IMR-90 (cell line): ENCODE measurements around the gene ADM5. TPM values are rescaled to one million over a fixed set of nuclear protein-coding genes. Genes with fewer than 3 reads are reported as not detected.

Source experiments
- ATAC-seq: fragments of 200-7000 bp; cut with Tn5 transposase; 2 replicates; pipeline ENCODE4 v1.9.1; 2020; ENCODE audit warnings: low read depth, mild to moderate bottlenecking, moderate library complexity
- BruUV-seq: library from RNA; stranded (reverse); fragments of 400-500 nt; replicated peaks from 2 replicates; lab custom pipeline; 2021; lab: Mats Ljungman, UMichigan
- CTCF ChIA-PET: fragments of 300-600 bp; formaldehyde crosslinking; extraction: SDS; loops from one replicate; lab custom pipeline; 2021; ENCODE audit warnings: antibody characterized with exemption; lab: Yijun Ruan, JAX
- POLR2A ChIA-PET: fragments of 300-600 bp; sonication (Branson Sonifier 250); formaldehyde crosslinking; loops from one replicate; lab custom pipeline; 2022; ENCODE audit warnings: antibody characterized with exemption; ENCODE audit not compliant: unreplicated experiment; lab: Charles Lee
- DNase-seq: peaks from one replicate; pipeline ENCODE4 v3.0.0; 2013
- H2AFZ ChIP-seq: replicated peaks from 2 replicates; pipeline ENCODE3; 2013; ENCODE audit warnings: low read length, mild to moderate bottlenecking; ENCODE audit not compliant: poor library complexity
- H2AK5ac ChIP-seq: 2 replicates; pipeline ENCODE4 v1.6.1; 2013; ENCODE audit warnings: low read depth, low read length, inconsistent platforms
- H2AK9ac ChIP-seq: replicated peaks from 2 replicates; pipeline ENCODE3; 2013; ENCODE audit warnings: mild to moderate bottlenecking, low read depth, low read length, moderate library complexity; ENCODE audit not compliant: poor library complexity
- H2BK120ac ChIP-seq: 2 replicates; pipeline ENCODE4 v1.6.1; 2013; ENCODE audit warnings: low read depth, low read length, inconsistent platforms
- H2BK15ac ChIP-seq: 3 replicates; pipeline ENCODE4 v1.6.1; 2013; ENCODE audit warnings: low read depth, low read length, inconsistent platforms
- H2BK20ac ChIP-seq: 2 replicates; pipeline ENCODE4 v1.6.1; 2013; ENCODE audit warnings: low read depth, mild to moderate bottlenecking, inconsistent platforms, low read length, moderate library complexity
- H2BK5ac ChIP-seq: 2 replicates; pipeline ENCODE4 v1.6.1; 2013; ENCODE audit warnings: mild to moderate bottlenecking, low read depth, low read length, inconsistent platforms; ENCODE audit not compliant: poor library complexity, severe bottlenecking
- H3K14ac ChIP-seq: replicated peaks from 2 replicates; pipeline ENCODE4 v1.6.1; 2013; ENCODE audit warnings: low read depth, low read length, inconsistent platforms
- H3K18ac ChIP-seq: 2 replicates; pipeline ENCODE4 v1.6.1; 2013; ENCODE audit warnings: low read depth, low read length, control low read depth
- H3K23ac ChIP-seq: 2 replicates; pipeline ENCODE4 v1.6.1; 2013; ENCODE audit warnings: low read depth, low read length, inconsistent platforms
- H3K27ac ChIP-seq: 2 replicates; pipeline ENCODE4 v1.5.1; 2013; ENCODE audit warnings: mild to moderate bottlenecking, control low read depth, low read length; ENCODE audit not compliant: insufficient read depth
- H3K27me3 ChIP-seq: 2 replicates; pipeline ENCODE4 v1.6.1; 2013; ENCODE audit warnings: low read length; ENCODE audit not compliant: control insufficient read depth, insufficient read depth
- H3K36me3 ChIP-seq: 2 replicates; pipeline ENCODE4 v1.6.1; 2013; ENCODE audit warnings: low read length, mixed read lengths; ENCODE audit not compliant: control insufficient read depth, insufficient read depth
- H3K4ac ChIP-seq: 2 replicates; pipeline ENCODE4 v1.6.1; 2013; ENCODE audit warnings: low read depth, low read length, inconsistent platforms
- H3K4me1 ChIP-seq: 2 replicates; pipeline ENCODE4 v1.6.1; 2013; ENCODE audit warnings: low read length, mixed read lengths; ENCODE audit not compliant: control insufficient read depth, insufficient read depth
- H3K4me2 ChIP-seq: 2 replicates; pipeline ENCODE4 v1.6.1; 2013; ENCODE audit warnings: low read depth, mild to moderate bottlenecking, control low read depth, low read length, moderate library complexity
- H3K4me3 ChIP-seq: 2 replicates; pipeline ENCODE4 v1.5.1; 2013; ENCODE audit warnings: low read depth, mild to moderate bottlenecking, control low read depth, low read length, moderate library complexity; ENCODE audit not compliant: insufficient read depth
- H3K56ac ChIP-seq: 2 replicates; pipeline ENCODE4 v1.6.1; 2013; ENCODE audit warnings: low read length, inconsistent platforms; ENCODE audit not compliant: insufficient read depth; ENCODE audit errors: extremely low read depth
- H3K79me1 ChIP-seq, 2 experiments: 2 replicates each; pipeline ENCODE4 v1.6.1; 2013; ENCODE audit warnings: low read length in 2 of 2, inconsistent platforms in 1 of 2, low read depth in 1 of 2
- H3K9ac ChIP-seq: 2 replicates; pipeline ENCODE4 v1.6.1; 2013; ENCODE audit warnings: low read depth, low read length, control low read depth
- H3K9me1 ChIP-seq: 2 replicates; pipeline ENCODE4 v1.6.1; 2013; ENCODE audit warnings: low read length, inconsistent platforms; ENCODE audit not compliant: insufficient read depth
- H3K9me3 ChIP-seq: 2 replicates; pipeline ENCODE4 v1.6.1; 2013; ENCODE audit warnings: low read length; ENCODE audit not compliant: control insufficient read depth, insufficient read depth
- H4K20me1 ChIP-seq: 2 replicates; pipeline ENCODE4 v1.6.1; 2013; ENCODE audit warnings: low read length, inconsistent platforms; ENCODE audit not compliant: insufficient read depth
- H4K5ac ChIP-seq: 2 replicates; pipeline ENCODE4 v1.6.1; 2013; ENCODE audit warnings: mild to moderate bottlenecking, low read depth, low read length, control low read depth
- H4K8ac ChIP-seq, 2 experiments: 2 replicates each; pipeline ENCODE4 v1.6.1; 2013; ENCODE audit warnings: low read depth in 2 of 2, low read length in 2 of 2, control low read depth in 1 of 2, inconsistent platforms in 1 of 2
- H4K91ac ChIP-seq: 2 replicates; pipeline ENCODE4 v1.6.1; 2013; ENCODE audit warnings: low read depth, low read length, inconsistent platforms; ENCODE audit not compliant: insufficient read depth
- BHLHE40 ChIP-seq: fragments of 150-350 bp; IDR thresholded peaks from 2 replicates; pipeline ENCODE4 v1.6.1; 2016; ENCODE audit warnings: mild to moderate bottlenecking, low read depth, low read length
- CEBPB ChIP-seq: IDR thresholded peaks from 2 replicates; pipeline ENCODE4 v1.6.1; 2012; ENCODE audit warnings: low read depth, low read length, improper control_type of control experiment
- CHD1 ChIP-seq: IDR thresholded peaks from 2 replicates; pipeline ENCODE4 v1.6.1; 2012; ENCODE audit warnings: low read depth, low read length, improper control_type of control experiment
- FOS ChIP-seq: fragments of 150-350 bp; IDR thresholded peaks from 2 replicates; pipeline ENCODE4 v1.6.1; 2016; ENCODE audit warnings: low read depth, low read length
- MAFK ChIP-seq: IDR thresholded peaks from 2 replicates; pipeline ENCODE4 v1.6.1; 2012; ENCODE audit warnings: low read depth, low read length, improper control_type of control experiment
- MAZ ChIP-seq: IDR thresholded peaks from 2 replicates; pipeline ENCODE4 v1.6.1; 2012; ENCODE audit warnings: low read depth, mild to moderate bottlenecking, low read length, improper control_type of control experiment, moderate library complexity, borderline replicate concordance
- MXI1 ChIP-seq: IDR thresholded peaks from 2 replicates; pipeline ENCODE4 v1.6.1; 2012; ENCODE audit warnings: low read depth, mild to moderate bottlenecking, low read length, moderate library complexity, borderline replicate concordance
- RCOR1 ChIP-seq: IDR thresholded peaks from 2 replicates; pipeline ENCODE4 v1.6.1; 2012; ENCODE audit warnings: mild to moderate bottlenecking, low read length, improper control_type of control experiment; ENCODE audit not compliant: insufficient replicate concordance
- RFX5 ChIP-seq: IDR thresholded peaks from 2 replicates; pipeline ENCODE4 v1.8.0; 2012; ENCODE audit warnings: low read depth, mild to moderate bottlenecking, low read length, moderate library complexity
- SMC3 ChIP-seq: fragments of 150-350 bp; IDR thresholded peaks from 2 replicates; pipeline ENCODE4 v1.6.1; 2016; ENCODE audit warnings: low read depth, mild to moderate bottlenecking, antibody characterized with exemption, low read length, moderate library complexity
- whole genome bisulfite sequencing, 2 experiments: methylation state at CpG; one replicate each; pipeline versions ENCODE4 v1.1.5 to v1.1.7; 2013; ENCODE audit warnings: missing lambda C conversion rate in 2 of 2; ENCODE audit not compliant: insufficient read length in 1 of 2; ENCODE audit errors: extremely low coverage in 2 of 2; 5-methylcytosine and 5-hydroxymethylcytosine counted together
- dilution Hi-C: fragments of 300-500 bp; cut with HindIII; formaldehyde crosslinking; loops from one replicate; pipeline ENCODE4 v1.14.3; 2018; ENCODE audit warnings: low sequenced_read_pairs; ENCODE audit not compliant: unreplicated experiment
- in situ Hi-C: fragments of 300-500 bp; cut with MboI; formaldehyde crosslinking; loops from 3 replicates; pipeline ENCODE4 v1.14.3; 2019; ENCODE audit warnings: low sequenced_read_pairs, inconsistent platforms, mixed read lengths
- intact Hi-C: fragments of 100-400 bp; cut with micrococcal nuclease; formaldehyde crosslinking; loops from 2 replicates; pipeline ENCODE4 v1.10.0; 2022
- polyA plus RNA-seq, 3 experiments: library from polyadenylated mRNA; depleted of rRNA; stranded (reverse); fragments of >200 nt; gene quantifications; 2 replicates each; pipeline ENCODE4 v1.2.3, GENCODE V29; 2012; ENCODE audit warnings: low replicate concordance in 1 of 3
- total RNA-seq: library from RNA; depleted of rRNA; stranded (reverse); fragments of >200 nt; gene quantifications from 2 replicates; pipeline ENCODE4 v1.2.3, GENCODE V29; 2012
- TF ChIP-seq, protein P1 (sequence below): fragments of 150-350 bp; IDR thresholded peaks from 2 replicates; pipeline ENCODE4 v1.6.1; 2017; ENCODE audit warnings: mild to moderate bottlenecking, antibody characterized with exemption, low read length, low read depth
- TF ChIP-seq, protein P2 (sequence below): fragments of 150-350 bp; IDR thresholded peaks from 2 replicates; pipeline ENCODE4 v1.6.1; 2016; ENCODE audit warnings: low read depth, mild to moderate bottlenecking, low read length, moderate library complexity, borderline replicate concordance

Gene ADM5
- total and polyA plus RNA-seq, 2 of the 4 experiments (the other 2 are of a cell fraction), result 0.18 to 0.99 TPM

GRCh38 chr19:49700563-49700962 is 11.2 kb downstream of the ADM5 start:
- Histone ChIP-seq H2AK5ac (no peak overlapping the region), H2BK20ac (no peak overlapping the region), H3K14ac (no peak overlapping the region), H3K9me1 (0 out of 2 replicates have a peak, but pooled peaks cover 3% of the 10 kb centered on the region), H2BK15ac (no peak overlapping the region), H3K4me1 (no peaks in the 10 kb centered on the region), H3K4ac (no peak overlapping the region), H2AFZ (no peak overlapping the region), H4K5ac (no peak overlapping the region), H3K27me3 (no peaks in the 10 kb centered on the region), H3K9me3 (no peaks in the 10 kb centered on the region), H2BK5ac (no peak overlapping the region), H3K18ac (no peak overlapping the region), H3K4me3 (no peak overlapping the region), H3K56ac (no peak overlapping the region), H2AK9ac (no peak overlapping the region), H3K36me3 (peaks cover 28% of the 10 kb centered on the region), H4K8ac (no peak overlapping the region), H4K20me1 (no peaks in the 10 kb centered on the region), H3K4me2 (no peak overlapping the region), H2BK120ac (no peak overlapping the region), H3K27ac (no peak overlapping the region), H4K91ac (no peak overlapping the region), H3K79me1 (no peaks in the 10 kb centered on the region), H3K9ac (no peak overlapping the region), H3K23ac (no peak overlapping the region)
- dilution Hi-C loops (no loop called here), in situ Hi-C loops (no loop called here), intact Hi-C loops (no loop called here)
- CTCF ChIA-PET, result no interaction called here
- TF ChIP-seq FOS, result no peak
- TF ChIP-seq MXI1, result no peak
- TF ChIP-seq, protein P1, sequence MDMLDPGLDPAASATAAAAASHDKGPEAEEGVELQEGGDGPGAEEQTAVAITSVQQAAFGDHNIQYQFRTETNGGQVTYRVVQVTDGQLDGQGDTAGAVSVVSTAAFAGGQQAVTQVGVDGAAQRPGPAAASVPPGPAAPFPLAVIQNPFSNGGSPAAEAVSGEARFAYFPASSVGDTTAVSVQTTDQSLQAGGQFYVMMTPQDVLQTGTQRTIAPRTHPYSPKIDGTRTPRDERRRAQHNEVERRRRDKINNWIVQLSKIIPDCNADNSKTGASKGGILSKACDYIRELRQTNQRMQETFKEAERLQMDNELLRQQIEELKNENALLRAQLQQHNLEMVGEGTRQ, result no peak
- no peak for TF ChIP-seq CEBPB
- no peak for TF ChIP-seq RCOR1
- no peak for TF ChIP-seq RFX5
- TF ChIP-seq MAFK, result no peak
- no peak for TF ChIP-seq SMC3
- TF ChIP-seq, protein P2, sequence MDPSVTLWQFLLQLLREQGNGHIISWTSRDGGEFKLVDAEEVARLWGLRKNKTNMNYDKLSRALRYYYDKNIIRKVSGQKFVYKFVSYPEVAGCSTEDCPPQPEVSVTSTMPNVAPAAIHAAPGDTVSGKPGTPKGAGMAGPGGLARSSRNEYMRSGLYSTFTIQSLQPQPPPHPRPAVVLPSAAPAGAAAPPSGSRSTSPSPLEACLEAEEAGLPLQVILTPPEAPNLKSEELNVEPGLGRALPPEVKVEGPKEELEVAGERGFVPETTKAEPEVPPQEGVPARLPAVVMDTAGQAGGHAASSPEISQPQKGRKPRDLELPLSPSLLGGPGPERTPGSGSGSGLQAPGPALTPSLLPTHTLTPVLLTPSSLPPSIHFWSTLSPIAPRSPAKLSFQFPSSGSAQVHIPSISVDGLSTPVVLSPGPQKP, result no peak
- TF ChIP-seq BHLHE40, result no peak
- TF ChIP-seq MAZ, result no peak
- TF ChIP-seq CHD1, result no peak
- no TSS peak for BruUV-seq
- DNase-seq (no peak), ATAC-seq (no peak)
- POLR2A ChIA-PET, result no interaction called here
- WGBS, 2 experiments, result 68% methylated on average over 4 of the region's 11 CpGs; no CpG with 5 or more reads in 1 of the 2 experiments
